GM19035 (cell line): ENCODE measurements around the gene PCDHGB2.
"Not testable (repeated sequence)": the region's sequence is repeated elsewhere in the genome, so short reads cannot be mapped to it uniquely, and the experiment has no call there.

ENCODE experiments used
- ATAC-seq: cut with Tn5 transposase; IDR thresholded peaks from one replicate; pipeline ENCODE4 v1.9.1; 2021; ENCODE audit not compliant: unreplicated experiment

The PCDHGB2 gene

GRCh38 chr5:141349917-141350619, 9.7 kb upstream of the PCDHGB2 start, which contains the start of gene PCDHGB1:
Gene PCDHGB1 (plus strand): TSS chr5:141350099. CDS start chr5:141350261, 162 bp downstream.
- ATAC-seq = peak; percentile 92

GRCh38 chr5:141351591-141351990, 8.2 kb upstream of the PCDHGB2 start:
- ATAC-seq = no peak

- no peak for ATAC-seq
These were observed 4.8 kb upstream of the PCDHGB2 start, which contains the start of gene PCDHGA4 for GRCh38 chr5:141354900-141355469. Gene PCDHGA4 (plus strand): TSS chr5:141355021. CDS start chr5:141355108, 87 bp downstream.

- ATAC-seq = no peak
These were observed 4.2 kb upstream of the PCDHGB2 start for GRCh38 chr5:141355641-141356040.

- ATAC-seq = no peak
These were observed 3.7 kb upstream of the PCDHGB2 start for GRCh38 chr5:141356133-141356532.

- ATAC-seq = no peak
These were observed 2.8 kb upstream of the PCDHGB2 start for GRCh38 chr5:141356950-141357349.

GRCh38 chr5:141360685-141361084, 891 bp downstream of the PCDHGB2 start:
- ATAC-seq = no peak

GRCh38 chr5:141362719-141363118, 2.9 kb downstream of the PCDHGB2 start:
- ATAC-seq = no peak

GRCh38 chr5:141363952-141364660, 4.3 kb downstream of the PCDHGB2 start, which contains the start of gene PCDHGA5:
Gene PCDHGA5 (plus strand): TSS chr5:141364162. CDS start chr5:141364331, 169 bp downstream.
- no peak for ATAC-seq

GRCh38 chr5:141366016-141366896, 6.5 kb downstream of the PCDHGB2 start:
- no peak for ATAC-seq

- peak; percentile 95 for ATAC-seq
These were observed 10.4 kb downstream of the PCDHGB2 start, which contains the start of gene PCDHGB3 for GRCh38 chr5:141369994-141370848. Gene PCDHGB3 (plus strand): TSS chr5:141370242. CDS start chr5:141370395, 153 bp downstream.

- ATAC-seq = no peak
These were observed 12.0 kb downstream of the PCDHGB2 start for GRCh38 chr5:141371572-141372475.

GRCh38 chr5:141373673-141374317, 14.0 kb downstream of the PCDHGB2 start, which contains the start of gene PCDHGA6:
Gene PCDHGA6 (plus strand): TSS chr5:141373891. CDS start chr5:141374084, 193 bp downstream.
- ATAC-seq = no peak

- no peak for ATAC-seq
These were observed 14.8 kb downstream of the PCDHGB2 start for GRCh38 chr5:141374627-141375026.

GRCh38 chr5:141375444-141376155, 15.8 kb downstream of the PCDHGB2 start:
- ATAC-seq = not testable (repeated sequence)

- no peak for ATAC-seq
These were observed 22.9 kb downstream of the PCDHGB2 start, which contains the start of gene PCDHGA7 for GRCh38 chr5:141382469-141383294. Gene PCDHGA7 (plus strand): TSS chr5:141382742. CDS start chr5:141382900, 158 bp downstream.
